ENCODE results near the gene TSPAN9. TPM values are rescaled to one million over a fixed set of nuclear protein-coding genes. Genes with fewer than 3 reads are reported as not detected.

Gene TSPAN9
- total RNA-seq, 1 donor from 2014 or later: 22.4 TPM

- FAIRE-seq (no peak), DNase-seq (ENCODE audit: low spot score in 2 of 2) (peak; percentile 64 to 84)
These were observed 58.6 kb downstream of the TSPAN9 start for GRCh38 chr12:3135522-3136461.

DNA sequence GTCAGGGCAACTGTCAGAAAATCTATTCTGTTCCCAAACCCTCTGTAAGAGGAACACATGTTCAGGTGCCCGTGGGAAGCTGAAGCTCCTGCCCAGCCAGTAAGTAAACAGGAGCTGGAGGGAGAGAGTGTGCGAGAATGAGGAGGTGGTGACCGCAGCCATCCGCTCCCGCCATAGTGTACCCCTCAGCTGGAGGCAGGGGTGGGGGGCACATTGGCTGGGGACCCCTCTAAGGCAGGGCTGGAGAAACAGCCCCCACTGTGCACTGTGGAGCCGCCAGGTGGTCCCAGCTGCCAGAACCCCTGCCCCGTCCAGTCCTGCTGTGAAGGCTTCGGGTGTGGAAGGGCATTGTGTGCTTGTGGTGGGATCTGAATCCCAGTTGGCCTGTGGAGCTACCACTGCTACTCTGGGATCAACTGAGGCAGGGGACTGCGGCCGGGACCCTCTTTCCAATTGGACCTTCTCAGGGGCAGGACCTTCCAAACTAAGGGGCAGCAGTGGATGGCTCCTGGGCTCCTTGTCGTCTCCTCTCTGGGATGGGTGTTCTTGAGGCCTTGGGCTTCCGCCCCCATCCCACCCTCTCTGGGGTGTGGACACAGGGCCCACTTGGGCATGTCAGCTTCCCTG, 59.6 kb downstream of the TSPAN9 start:
- DNase-seq (ENCODE audit: low spot score in 2 of 2) (no peak), FAIRE-seq (no peak)

- no peak for DNase-seq (ENCODE audit: low spot score in 2 of 2)
- no peak for FAIRE-seq
These were observed 60.1 kb downstream of the TSPAN9 start for GRCh38 chr12:3137268-3137781.

GRCh38 chr12:3137814-3138445, 60.8 kb downstream of the TSPAN9 start:
- DNase-seq (ENCODE audit: low spot score in 2 of 2): no peak
- no peak for FAIRE-seq

GRCh38 chr12:3138941-3139511, 61.8 kb downstream of the TSPAN9 start:
- DNase-seq (ENCODE audit: low spot score in 2 of 2) (no peak), FAIRE-seq (no peak)

DNA sequence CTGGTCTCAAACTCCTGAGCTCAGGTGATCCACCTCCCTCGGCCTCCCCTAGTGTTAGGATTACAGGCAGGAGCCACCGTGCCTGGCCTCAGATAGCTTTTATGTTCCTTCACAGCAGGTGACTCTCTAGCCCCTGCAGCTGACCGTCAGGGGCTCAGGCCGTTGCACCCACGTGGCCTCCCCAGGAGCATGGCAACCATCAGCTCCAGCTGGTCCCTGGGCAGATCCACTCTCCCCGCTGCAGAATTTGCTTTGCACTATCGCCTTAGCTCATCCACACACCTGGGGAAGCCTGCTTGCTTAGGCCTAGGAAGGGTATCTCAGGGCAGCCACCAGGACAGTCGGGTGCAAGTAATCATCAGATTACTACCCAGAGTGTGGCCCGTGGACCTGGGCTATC, 62.6 kb downstream of the TSPAN9 start:
- DNase-seq (ENCODE audit: low spot score in 2 of 2) (no peak), FAIRE-seq (no peak)

DNA sequence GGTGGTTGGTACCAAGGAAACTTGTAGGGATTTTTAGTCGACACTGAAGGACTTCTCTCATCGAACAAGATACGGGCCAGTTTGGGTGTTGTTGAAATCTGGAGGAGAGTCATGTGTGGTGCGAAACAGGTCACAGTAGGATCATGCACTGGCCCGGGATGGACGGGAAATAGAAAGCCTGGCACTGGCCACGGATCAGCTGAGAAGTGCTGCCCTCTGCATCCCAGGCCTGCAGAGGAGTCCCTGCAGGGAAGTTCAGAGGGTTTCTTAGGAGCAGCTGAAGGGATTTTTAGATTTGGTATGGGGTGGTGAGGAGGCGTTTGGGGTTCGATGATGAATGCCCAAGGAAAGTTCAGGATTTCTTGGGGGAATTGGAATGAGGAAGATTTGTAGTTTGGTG, 63.1 kb downstream of the TSPAN9 start:
- DNase-seq (ENCODE audit: low spot score in 2 of 2): no peak
- no peak for FAIRE-seq

DNA sequence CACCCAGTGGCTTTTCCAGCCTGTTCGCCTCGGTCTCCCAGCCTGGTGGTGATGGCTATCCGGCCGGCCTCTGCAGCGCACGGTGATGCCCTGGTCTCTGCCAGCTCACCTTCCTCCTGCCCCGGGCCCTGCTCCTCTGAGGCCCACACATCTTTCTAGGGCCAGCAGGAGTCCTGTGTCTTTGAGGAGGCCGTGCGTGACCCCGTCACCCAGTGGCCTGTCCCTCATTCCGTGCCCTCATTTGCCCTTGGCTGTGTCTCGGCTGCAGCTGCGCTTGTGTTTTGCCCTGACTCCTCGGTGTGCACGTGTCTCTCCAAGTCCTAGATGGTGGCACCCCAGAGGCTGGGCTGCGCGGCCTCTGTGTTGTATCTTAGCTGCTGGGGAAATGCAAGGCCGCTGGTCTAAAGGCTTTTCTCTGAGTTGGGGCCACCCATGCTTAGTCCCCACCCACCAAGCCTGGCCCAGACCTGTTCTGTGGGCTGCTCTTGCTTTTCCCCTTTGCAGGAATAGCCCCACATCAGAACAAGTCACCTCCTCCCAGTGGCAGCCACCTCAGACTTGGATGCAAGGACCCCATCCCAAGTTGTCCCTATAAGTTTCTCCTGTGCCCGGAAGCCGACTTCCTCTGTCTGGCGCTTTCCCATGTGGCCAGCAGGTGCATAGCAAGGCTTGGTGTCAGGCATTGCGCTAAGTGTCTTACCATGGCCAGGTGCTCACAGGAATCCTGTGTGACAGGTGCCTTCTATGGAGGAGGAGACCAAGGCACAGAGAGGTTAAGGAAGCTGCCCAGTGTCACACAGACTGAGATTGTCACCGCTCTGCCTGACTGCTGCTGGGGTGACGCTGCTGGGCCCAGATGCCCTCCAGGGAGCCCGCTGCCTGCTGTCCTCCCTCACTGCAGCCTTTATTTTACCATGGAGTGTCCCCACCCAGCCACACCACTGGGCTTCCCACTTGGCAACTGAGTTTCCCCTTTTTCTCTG, 64.5 kb downstream of the TSPAN9 start:
- DNase-seq (ENCODE audit: low spot score in 2 of 2): no peak
- FAIRE-seq: no peak

- DNase-seq (ENCODE audit: low spot score in 2 of 2): no peak
- no peak for FAIRE-seq
These were observed 65.2 kb downstream of the TSPAN9 start for GRCh38 chr12:3142386-3142785.

DNA sequence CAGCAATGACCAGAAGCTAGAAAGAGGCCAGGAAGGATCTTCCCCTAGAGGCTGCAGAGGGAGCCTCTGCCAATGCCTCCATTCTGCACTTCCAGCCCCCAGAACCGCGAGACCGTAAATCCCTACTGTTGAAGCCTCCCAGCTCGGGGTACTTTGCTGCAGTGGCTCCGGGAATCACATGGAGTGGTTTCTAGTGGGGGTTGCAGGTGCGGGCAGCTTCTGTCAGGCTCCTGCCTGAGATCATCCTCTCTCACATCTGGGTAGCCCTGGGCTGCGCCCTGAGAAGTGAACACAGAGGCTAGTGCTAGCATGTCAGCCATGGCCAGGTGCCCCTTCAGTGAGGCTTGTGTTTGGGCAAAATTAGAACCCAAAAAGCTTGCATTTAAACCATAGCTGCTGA, 67.3 kb downstream of the TSPAN9 start:
- no peak for DNase-seq (ENCODE audit: low spot score in 2 of 2)
- no peak for FAIRE-seq

- FAIRE-seq (no peak), DNase-seq (ENCODE audit: low spot score in 2 of 2) (no peak)
These were observed 67.9 kb downstream of the TSPAN9 start for GRCh38 chr12:3145033-3145432.

- DNase-seq (ENCODE audit: low spot score in 2 of 2) (no peak), FAIRE-seq (no peak)
These were observed 68.5 kb downstream of the TSPAN9 start for GRCh38 chr12:3145546-3146310.

DNA sequence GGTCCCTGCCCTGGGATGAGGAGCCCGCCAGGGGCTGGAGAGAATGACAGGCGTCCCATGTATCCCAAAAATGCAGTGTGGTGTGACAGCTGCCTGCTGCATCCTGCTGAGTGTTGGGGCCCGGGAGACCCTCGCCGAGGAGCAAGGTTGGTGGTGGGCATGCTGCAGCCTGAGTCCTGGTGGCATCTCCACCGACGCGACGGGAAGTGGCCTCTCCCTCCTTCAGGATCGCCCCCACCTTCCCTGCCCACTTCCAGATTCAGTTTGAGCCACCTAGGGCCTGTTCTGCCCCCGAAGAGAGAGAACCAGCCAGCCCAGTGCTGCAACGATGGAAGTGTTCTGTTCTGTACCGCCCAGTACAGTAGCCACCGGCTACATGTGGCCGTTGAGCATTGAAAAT, 70.1 kb downstream of the TSPAN9 start:
- DNase-seq (ENCODE audit: low spot score in 2 of 2) (no peak), FAIRE-seq (no peak)

DNA sequence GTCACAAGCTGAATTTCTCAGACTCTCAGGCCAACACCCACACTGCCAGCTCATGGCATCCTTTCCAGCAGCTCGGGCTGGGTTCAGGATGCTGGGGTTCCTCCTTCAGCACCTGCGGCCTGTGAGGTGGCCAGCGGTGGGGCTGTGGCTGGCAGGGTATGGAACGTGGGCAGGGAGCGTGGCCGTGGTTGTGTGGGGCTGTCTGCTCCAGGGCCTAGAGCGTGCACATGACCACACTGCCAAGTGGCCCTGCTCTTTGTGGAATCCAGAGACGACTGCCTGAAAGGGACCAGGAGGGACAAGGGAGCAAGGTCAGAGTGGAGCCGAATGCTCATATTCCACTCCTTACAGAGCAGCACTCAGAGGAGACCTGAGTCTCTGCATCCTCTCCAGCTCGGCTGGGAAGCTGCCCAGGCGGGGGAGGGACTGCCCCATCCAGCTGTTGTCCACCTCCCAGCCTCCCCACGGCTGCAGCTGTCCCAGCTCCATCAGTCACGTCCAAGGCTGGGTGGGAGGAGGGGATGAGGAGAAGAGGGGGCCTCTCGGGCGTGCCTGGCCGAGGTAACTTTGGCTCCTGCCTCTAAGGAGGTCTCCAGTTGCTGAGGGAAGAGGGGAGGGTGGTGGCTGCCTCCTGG, 71.3 kb downstream of the TSPAN9 start:
- FAIRE-seq (no peak), DNase-seq (ENCODE audit: low spot score in 2 of 2) (no peak)

DNA sequence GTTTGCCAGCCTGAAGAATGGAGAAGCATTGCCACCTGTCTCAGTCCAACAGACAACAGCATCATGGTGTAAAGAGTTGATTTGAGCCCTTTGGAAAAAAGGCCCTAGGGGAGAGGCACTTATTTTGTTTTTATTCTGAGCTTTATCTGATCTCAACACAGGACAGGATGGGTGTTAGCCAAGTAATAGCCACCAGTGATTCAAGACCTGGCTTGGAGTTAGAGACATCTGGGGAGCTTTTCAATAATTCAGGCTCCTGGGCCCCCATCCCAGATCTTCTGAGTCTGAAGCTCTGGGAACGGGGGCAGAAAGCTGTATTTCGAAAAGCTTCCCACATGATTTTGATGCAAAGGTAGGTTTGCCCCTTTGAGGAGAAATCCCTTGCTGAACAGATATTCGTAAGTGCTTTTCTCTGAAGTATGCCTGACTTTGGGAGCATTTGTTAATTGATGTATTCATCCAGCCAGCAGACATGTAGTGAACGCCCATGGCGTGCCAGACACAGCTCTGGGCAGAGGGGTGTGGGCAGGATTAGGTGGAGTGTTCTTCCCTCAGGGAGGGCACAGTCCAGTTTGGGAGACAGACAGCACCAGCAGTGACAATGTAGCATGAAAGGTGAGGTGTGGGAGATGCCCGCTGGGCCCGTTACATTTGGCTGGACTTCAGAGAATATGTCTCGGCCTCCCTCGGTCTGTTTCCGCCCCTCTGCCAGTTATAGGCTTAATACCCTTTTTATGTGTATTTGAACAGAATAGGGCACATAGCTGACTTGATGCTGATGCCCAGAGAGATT, 72.5 kb downstream of the TSPAN9 start:
- FAIRE-seq (no peak), DNase-seq (ENCODE audit: low spot score in 2 of 2) (no peak)

- FAIRE-seq (no peak), DNase-seq (ENCODE audit: low spot score in 2 of 2) (no peak)
These were observed 73.1 kb downstream of the TSPAN9 start for GRCh38 chr12:3150308-3150670.

GRCh38 chr12:3150931-3151835, 74.0 kb downstream of the TSPAN9 start:
- FAIRE-seq: no peak

More at GRCh38 chr12:3150931-3151835, 74.0 kb downstream of the TSPAN9 start:
- no peak for DNase-seq (ENCODE audit: low spot score in 2 of 2)
